ENCODE results near the gene THRA. TPM values are rescaled to one million over a fixed set of nuclear protein-coding genes. Genes with fewer than 3 reads are reported as not detected.

The THRA gene
- 19.2 and 26.7 TPM in 2 replicates for total RNA-seq (2014; rRNA removed; shearing (Covaris generic))

- DNase-seq (ENCODE audit: low read depth) = peak; percentile 42
These were observed at the start of gene THRA for GRCh38 chr17:40062329-40063186. Gene THRA (plus strand): TSS chr17:40062965. CDS start chr17:40074489, 11,524 bp downstream.

GRCh38 chr17:40014375-40014980 lies 48.3 kb upstream of the THRA start:
- no peak for DNase-seq (ENCODE audit: low read depth)

- no peak for DNase-seq (ENCODE audit: low read depth)
These were observed 47.5 kb upstream of the THRA start, which contains the start of gene CSF3 for GRCh38 chr17:40015005-40015997. Gene CSF3 (plus strand): TSS chr17:40015440. CDS start chr17:40015475, 35 bp downstream.

GRCh38 chr17:40015998-40016985 lies 46.5 kb upstream of the THRA start:
- DNase-seq (ENCODE audit: low read depth) = no peak

- DNase-seq (ENCODE audit: low read depth) = no peak
These were observed 45.2 kb upstream of the THRA start for GRCh38 chr17:40017422-40018080.

- DNase-seq (ENCODE audit: low read depth) = peak; percentile 69
These were observed 44.3 kb upstream of the THRA start for GRCh38 chr17:40018211-40019121.

GRCh38 chr17:40019140-40019991 lies 43.4 kb upstream of the THRA start:
- no peak for DNase-seq (ENCODE audit: low read depth)

- DNase-seq (ENCODE audit: low read depth) = no peak
These were observed 42.6 kb upstream of the THRA start for GRCh38 chr17:40020146-40020545.

GRCh38 chr17:40021451-40021971 lies 41.3 kb upstream of the THRA start:
- DNase-seq (ENCODE audit: low read depth) = peak; percentile 98

GRCh38 chr17:40022497-40022896 lies 40.3 kb upstream of the THRA start:
- no peak for DNase-seq (ENCODE audit: low read depth)

- DNase-seq (ENCODE audit: low read depth) = no peak
These were observed 39.7 kb upstream of the THRA start for GRCh38 chr17:40022961-40023541.

GRCh38 chr17:40023590-40024292 lies 39.0 kb upstream of the THRA start:
- peak; percentile 56 for DNase-seq (ENCODE audit: low read depth)

GRCh38 chr17:40024901-40025300 lies 37.9 kb upstream of the THRA start:
- no peak for DNase-seq (ENCODE audit: low read depth)

- DNase-seq (ENCODE audit: low read depth) = no peak
These were observed 37.2 kb upstream of the THRA start for GRCh38 chr17:40025559-40025958.

- DNase-seq (ENCODE audit: low read depth) = peak; percentile 75
These were observed 36.6 kb upstream of the THRA start for GRCh38 chr17:40025991-40026815.
